Measurements from ENCODE around the gene GGT6. TPM values are rescaled to one million over a fixed set of nuclear protein-coding genes. Genes with fewer than 3 reads are reported as not detected.

Gene GGT6
- polyA plus RNA-seq, 2 of the 4 experiments (the other 2 are of a cell fraction) = not detected

DNA sequence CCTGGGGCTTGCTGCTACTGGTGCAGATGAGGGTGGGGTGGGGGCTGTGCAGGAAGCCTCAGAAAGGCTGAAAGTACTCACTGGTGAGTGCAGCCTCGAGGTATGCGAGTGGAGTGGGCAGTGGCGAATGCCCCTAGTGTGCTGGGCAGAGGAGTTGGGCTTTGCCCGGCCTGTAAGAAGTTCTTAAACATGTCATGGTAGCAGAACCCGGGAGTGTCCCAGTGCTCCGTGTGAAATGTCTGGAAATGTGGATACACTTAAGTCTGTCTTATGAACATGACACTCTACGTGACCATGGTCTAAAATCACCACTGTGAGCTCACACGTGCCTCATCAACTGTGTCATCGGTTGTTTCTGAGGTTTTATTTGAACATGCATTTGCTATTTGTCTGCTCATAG, 25.7 kb upstream of the GGT6 start:
- ATAC-seq = no peak
- CTCF ChIA-PET = interaction anchor here (1.1 to 18.8 kb wide), 5 partner anchors 11 to 165 kb away, joined by 3 to 186 read pairs (median 13); no protein-coding TSS in a partner anchor
- H3K4me3 ChIP-seq = no peak overlapping the region

DNA sequence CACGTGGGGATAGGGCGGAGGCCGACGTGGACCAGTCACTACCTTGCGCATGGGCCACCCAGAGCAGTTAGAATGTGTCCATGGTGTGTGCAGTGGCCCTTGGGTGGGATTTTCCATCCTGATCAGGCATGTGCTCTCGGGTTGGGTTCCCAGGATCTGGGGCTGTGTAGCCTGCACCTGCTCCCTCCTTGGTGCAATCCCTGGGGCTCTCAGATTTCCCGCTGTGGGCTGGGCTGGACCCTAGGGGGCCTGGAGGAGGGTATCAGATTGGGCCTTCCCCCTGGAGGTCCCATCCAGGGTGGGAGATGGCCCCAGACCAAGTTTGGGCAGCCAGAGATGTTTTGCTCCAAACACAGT, 25.2 kb upstream of the GGT6 start:
- H3K9me3 ChIP-seq = no peaks in the 10 kb centered on the region
- no peak for DNase-seq (ENCODE audit: low read depth in 1 of 2, low spot score in 1 of 2)
- WGBS (ENCODE audit: missing lambda C conversion rate) = 84% methylated on average over 7 of the region's 7 CpGs
- ChIA-PET CTCF (interaction anchor here (2.6 to 18.8 kb wide), 3 partner anchors 19 to 40 kb away, joined by 9 to 186 read pairs (median 23); no protein-coding TSS in a partner anchor), POLR2A (interaction anchor here (0.7 kb wide), 1 partner anchor 76 kb away, joined by 3 read pairs; no protein-coding TSS in a partner anchor)
- no peak overlapping the region for H3K4me2 ChIP-seq
- H3K4me1 ChIP-seq = peaks cover 7% of the 10 kb centered on the region; the same call in 2 of the 3 replicates
- no peak for FAIRE-seq
- no peak for ATAC-seq
- H3K4me3 ChIP-seq = no peak overlapping the region
- no peak overlapping the region for H3K27ac ChIP-seq
- TF ChIP-seq FOXS1 (CRISPR knock-in tag; IDR thresholded peaks at IDR 0.05) (no peak), RFX5 (IDR thresholded peaks at IDR 0.05) (no peak), CBX2 (IDR thresholded peaks at IDR 0.05; ENCODE audit: borderline replicate concordance, low read depth) (no peak), TFCP2L1 (CRISPR knock-in tag; IDR thresholded peaks at IDR 0.05) (no peak), HOXB5 (CRISPR knock-in tag; IDR thresholded peaks at IDR 0.05) (no peak), RCOR1 (IDR thresholded peaks at IDR 0.05; ENCODE audit: low read depth, low read length) (no peak), ZC3H11A (IDR thresholded peaks at IDR 0.05) (no peak), RAD21 (conservative IDR thresholded peaks at IDR 0.05 in 1 of 2, IDR thresholded peaks at IDR 0.05 in 1 of 2) (no peak), HDAC2 (IDR thresholded peaks at IDR 0.05) (no peak), JUNB (IDR thresholded peaks at IDR 0.05) (no peak), ZSCAN20 (CRISPR knock-in tag; IDR thresholded peaks at IDR 0.05) (no peak)
- TF ChIP-seq, protein P1, sequence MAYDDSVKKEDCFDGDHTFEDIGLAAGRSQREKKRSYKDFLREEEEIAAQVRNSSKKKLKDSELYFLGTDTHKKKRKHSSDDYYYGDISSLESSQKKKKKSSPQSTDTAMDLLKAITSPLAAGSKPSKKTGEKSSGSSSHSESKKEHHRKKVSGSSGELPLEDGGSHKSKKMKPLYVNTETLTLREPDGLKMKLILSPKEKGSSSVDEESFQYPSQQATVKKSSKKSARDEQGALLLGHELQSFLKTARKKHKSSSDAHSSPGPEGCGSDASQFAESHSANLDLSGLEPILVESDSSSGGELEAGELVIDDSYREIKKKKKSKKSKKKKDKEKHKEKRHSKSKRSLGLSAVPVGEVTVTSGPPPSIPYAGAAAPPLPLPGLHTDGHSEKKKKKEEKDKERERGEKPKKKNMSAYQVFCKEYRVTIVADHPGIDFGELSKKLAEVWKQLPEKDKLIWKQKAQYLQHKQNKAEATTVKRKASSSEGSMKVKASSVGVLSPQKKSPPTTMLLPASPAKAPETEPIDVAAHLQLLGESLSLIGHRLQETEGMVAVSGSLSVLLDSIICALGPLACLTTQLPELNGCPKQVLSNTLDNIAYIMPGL (CRISPR knock-in tag; IDR thresholded peaks at IDR 0.05; ENCODE audit: borderline replicate concordance) = no peak

More for the DNA sequence above, 25.7 kb upstream of the GGT6 start:
- Histone ChIP-seq H3K4me1 (peaks cover 7% of the 10 kb centered on the region; the same call in 2 of the 3 replicates), H3K27ac (no peak overlapping the region), H3K9me3 (no peaks in the 10 kb centered on the region), H3K4me2 (no peak overlapping the region)
- 58% methylated on average over 9 of the region's 9 CpGs for WGBS (ENCODE audit: missing lambda C conversion rate)
- FAIRE-seq (no peak), DNase-seq (ENCODE audit: low read depth in 1 of 2, low spot score in 1 of 2) (no peak)
- POLR2A ChIA-PET = interaction anchor here (0.7 kb wide), 1 partner anchor 76 kb away, joined by 3 read pairs; no protein-coding TSS in a partner anchor
- TF ChIP-seq GATA3 (IDR thresholded peaks at IDR 0.05; ENCODE audit: borderline replicate concordance) = no peak

DNA sequence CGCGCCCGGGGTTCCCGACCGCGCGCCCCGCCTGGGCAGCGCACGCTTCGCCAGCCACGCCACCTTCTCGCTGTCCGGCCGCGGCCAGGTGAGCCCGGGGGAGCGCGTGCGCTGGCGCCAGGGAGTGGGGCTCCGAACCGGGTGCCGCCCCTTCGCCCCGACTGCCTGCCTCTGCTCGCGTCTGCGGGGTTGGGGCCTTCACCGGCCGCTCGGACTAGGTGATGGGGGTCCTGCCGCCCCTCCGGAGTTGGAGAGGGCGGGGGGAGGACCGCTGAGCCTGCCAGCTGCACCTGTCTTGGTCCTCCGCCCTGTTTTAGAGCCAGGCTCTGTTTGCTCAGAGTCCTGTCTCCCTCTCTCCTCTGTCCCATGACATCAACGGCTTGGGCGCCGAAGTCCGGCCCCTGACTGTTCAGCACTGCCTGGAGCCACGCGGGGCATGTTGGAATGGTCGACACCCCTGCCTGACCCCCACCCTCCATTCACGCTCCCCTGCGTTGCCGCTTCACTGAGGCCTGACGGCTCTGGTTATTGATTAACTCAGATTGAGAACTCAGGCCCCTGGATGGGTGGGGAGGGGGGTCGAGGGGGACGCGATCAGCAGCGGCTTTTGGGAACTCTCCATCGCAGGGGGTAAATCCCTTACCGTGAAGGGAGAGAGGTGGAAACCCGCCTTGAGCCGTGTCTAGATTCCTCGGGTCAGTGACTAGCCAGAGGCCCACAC, 24.7 kb upstream of the GGT6 start:
- POLR2A ChIA-PET = no interaction called here
- no peak for DNase-seq (ENCODE audit: low read depth in 1 of 2, low spot score in 1 of 2)
- ATAC-seq = no peak
- Histone ChIP-seq H3K4me2 (peak overlapping the region; percentile 95), H3K4me3 (peak overlapping the region; percentile 49), H3K27ac (peak overlapping the region in 1 of 2 experiments; percentile 70; a peak in 2 of 6 replicates), H3K9me3 (no peaks in the 10 kb centered on the region), H3K4me1 (peaks cover 7% of the 10 kb centered on the region; the same call in 2 of the 3 replicates)
- CTCF ChIA-PET = interaction anchor here (0.9 to 2.6 kb wide), 9 partner anchors 11 to 65 kb away, joined by 3 to 24 read pairs (median 3); no protein-coding TSS in a partner anchor
- no peak for FAIRE-seq
- no peak for TF ChIP-seq MYC (IDR thresholded peaks at IDR 0.05; ENCODE audit: borderline replicate concordance, low read length)
- TF ChIP-seq SMC3 (IDR thresholded peaks at IDR 0.05) = no peak
- TF ChIP-seq ZSCAN20 (CRISPR knock-in tag; IDR thresholded peaks at IDR 0.05) = no peak
- no peak for TF ChIP-seq FOXS1 (CRISPR knock-in tag; IDR thresholded peaks at IDR 0.05)
- TF ChIP-seq, protein P2, sequence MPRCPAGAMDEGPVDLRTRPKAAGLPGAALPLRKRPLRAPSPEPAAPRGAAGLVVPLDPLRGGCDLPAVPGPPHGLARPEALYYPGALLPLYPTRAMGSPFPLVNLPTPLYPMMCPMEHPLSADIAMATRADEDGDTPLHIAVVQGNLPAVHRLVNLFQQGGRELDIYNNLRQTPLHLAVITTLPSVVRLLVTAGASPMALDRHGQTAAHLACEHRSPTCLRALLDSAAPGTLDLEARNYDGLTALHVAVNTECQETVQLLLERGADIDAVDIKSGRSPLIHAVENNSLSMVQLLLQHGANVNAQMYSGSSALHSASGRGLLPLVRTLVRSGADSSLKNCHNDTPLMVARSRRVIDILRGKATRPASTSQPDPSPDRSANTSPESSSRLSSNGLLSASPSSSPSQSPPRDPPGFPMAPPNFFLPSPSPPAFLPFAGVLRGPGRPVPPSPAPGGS (IDR thresholded peaks at IDR 0.05) = no peak
- TF ChIP-seq CHD2 (IDR thresholded peaks at IDR 0.05; ENCODE audit: low read length, partially characterized antibody) = no peak
- TF ChIP-seq RARB (CRISPR knock-in tag; IDR thresholded peaks at IDR 0.05) = no peak
- no peak for TF ChIP-seq POLR2AphosphoS2 (conservative IDR thresholded peaks at IDR 0.05; ENCODE audit: low read length)
- TF ChIP-seq ZFP36 (IDR thresholded peaks at IDR 0.05; ENCODE audit: borderline replicate concordance, partially characterized antibody) = no peak
- TF ChIP-seq HEYL (CRISPR knock-in tag; IDR thresholded peaks at IDR 0.05) = no peak
- TF ChIP-seq POLR2A (IDR thresholded peaks at IDR 0.05; ENCODE audit: low read length) = no peak
- TF ChIP-seq, protein P3, sequence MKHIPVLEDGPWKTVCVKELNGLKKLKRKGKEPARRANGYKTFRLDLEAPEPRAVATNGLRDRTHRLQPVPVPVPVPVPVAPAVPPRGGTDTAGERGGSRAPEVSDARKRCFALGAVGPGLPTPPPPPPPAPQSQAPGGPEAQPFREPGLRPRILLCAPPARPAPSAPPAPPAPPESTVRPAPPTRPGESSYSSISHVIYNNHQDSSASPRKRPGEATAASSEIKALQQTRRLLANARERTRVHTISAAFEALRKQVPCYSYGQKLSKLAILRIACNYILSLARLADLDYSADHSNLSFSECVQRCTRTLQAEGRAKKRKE (CRISPR knock-in tag; IDR thresholded peaks at IDR 0.05; ENCODE audit: low read depth) = no peak
- TF ChIP-seq ZC3H11A (IDR thresholded peaks at IDR 0.05) = no peak
- no peak for TF ChIP-seq TFCP2L1 (CRISPR knock-in tag; IDR thresholded peaks at IDR 0.05)
- TF ChIP-seq RCOR1 (IDR thresholded peaks at IDR 0.05; ENCODE audit: low read depth, low read length) = no peak
- TF ChIP-seq, protein P4, sequence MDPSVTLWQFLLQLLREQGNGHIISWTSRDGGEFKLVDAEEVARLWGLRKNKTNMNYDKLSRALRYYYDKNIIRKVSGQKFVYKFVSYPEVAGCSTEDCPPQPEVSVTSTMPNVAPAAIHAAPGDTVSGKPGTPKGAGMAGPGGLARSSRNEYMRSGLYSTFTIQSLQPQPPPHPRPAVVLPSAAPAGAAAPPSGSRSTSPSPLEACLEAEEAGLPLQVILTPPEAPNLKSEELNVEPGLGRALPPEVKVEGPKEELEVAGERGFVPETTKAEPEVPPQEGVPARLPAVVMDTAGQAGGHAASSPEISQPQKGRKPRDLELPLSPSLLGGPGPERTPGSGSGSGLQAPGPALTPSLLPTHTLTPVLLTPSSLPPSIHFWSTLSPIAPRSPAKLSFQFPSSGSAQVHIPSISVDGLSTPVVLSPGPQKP (IDR thresholded peaks at IDR 0.05; ENCODE audit: low read depth, low read length) = no peak
- TF ChIP-seq, protein P5, sequence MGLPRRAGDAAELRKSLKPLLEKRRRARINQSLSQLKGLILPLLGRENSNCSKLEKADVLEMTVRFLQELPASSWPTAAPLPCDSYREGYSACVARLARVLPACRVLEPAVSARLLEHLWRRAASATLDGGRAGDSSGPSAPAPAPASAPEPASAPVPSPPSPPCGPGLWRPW (IDR thresholded peaks at IDR 0.05) = no peak
- no peak for TF ChIP-seq RFX5 (IDR thresholded peaks at IDR 0.05)
- no peak for TF ChIP-seq EHF (CRISPR knock-in tag; IDR thresholded peaks at IDR 0.05)
- no peak for TF ChIP-seq FOSL2 (IDR thresholded peaks at IDR 0.05)
- TF ChIP-seq FOSL2 (CRISPR knock-in tag; IDR thresholded peaks at IDR 0.05) = no peak
- WGBS (ENCODE audit: missing lambda C conversion rate) = 52% methylated on average over 23 of the region's 57 CpGs
